Measurements from ENCODE around the gene GPR63.

GRCh38 chr6:96872976-96873375, 35.7 kb upstream of the GPR63 start:
- TF ChIP-seq CTCF (IDR thresholded peaks at IDR 0.05) (no peak), POLR2A (IDR thresholded peaks at IDR 0.05) (no peak)

Measured in esophagus squamous epithelium (tissue), 4 donors.